Fibroblast of the aortic adventitia (primary cell): ENCODE results near the gene CARNS1. TPM values are rescaled to one million over a fixed set of nuclear protein-coding genes. Genes with fewer than 3 reads are reported as not detected.

Experiments used
- DNase-seq: peaks from one replicate; pipeline ENCODE4 v3.0.0-alpha.2; 2010; ENCODE audit warnings: low read depth
- H3K4me3 ChIP-seq: 2 replicates; pipeline ENCODE4 v1.5.1; 2011; ENCODE audit warnings: low read depth, mild to moderate bottlenecking, control low read depth, low read length, moderate library complexity
- total RNA-seq: library from RNA; depleted of rRNA; stranded (reverse); fragments of >200 nt; gene quantifications from 2 replicates; pipeline ENCODE4 v1.2.3, GENCODE V29; 2012; ENCODE audit warnings: low replicate concordance
- TF ChIP-seq, protein P1 (sequence below): IDR thresholded peaks from 2 replicates; pipeline ENCODE4 v1.5.1; 2011; ENCODE audit warnings: mild to moderate bottlenecking, low read length, control low read depth, inconsistent platforms; ENCODE audit not compliant: insufficient read depth

The CARNS1 gene
- total RNA-seq, 1 donor = 0.09 TPM

DNA sequence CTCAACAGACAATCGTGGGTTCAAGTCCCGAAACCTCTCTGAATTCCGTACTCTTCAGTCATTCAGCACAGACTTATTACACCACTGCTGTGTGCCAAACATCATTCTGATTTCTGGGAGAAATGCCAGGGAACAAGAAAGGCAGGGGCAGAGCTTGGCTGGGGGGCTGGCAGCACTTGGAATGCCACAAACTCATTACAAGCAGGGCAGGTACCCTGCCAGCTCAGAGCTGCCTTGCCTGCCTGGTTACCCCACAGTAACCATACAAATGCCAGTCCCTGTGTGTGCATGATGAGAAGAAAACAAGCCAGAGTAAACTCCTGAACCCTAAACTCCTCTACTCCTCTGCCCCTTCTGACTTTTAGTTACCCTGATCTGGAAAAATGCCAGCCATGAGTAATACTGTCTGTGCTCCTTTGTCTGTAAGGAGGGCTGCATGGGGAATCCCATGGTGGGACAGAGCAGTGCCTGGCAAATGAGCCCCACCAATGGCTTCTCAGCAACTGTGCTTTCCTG, 30.6 kb upstream of the CARNS1 start:
- peak; percentile 58 for DNase-seq
- TF ChIP-seq, protein P1, sequence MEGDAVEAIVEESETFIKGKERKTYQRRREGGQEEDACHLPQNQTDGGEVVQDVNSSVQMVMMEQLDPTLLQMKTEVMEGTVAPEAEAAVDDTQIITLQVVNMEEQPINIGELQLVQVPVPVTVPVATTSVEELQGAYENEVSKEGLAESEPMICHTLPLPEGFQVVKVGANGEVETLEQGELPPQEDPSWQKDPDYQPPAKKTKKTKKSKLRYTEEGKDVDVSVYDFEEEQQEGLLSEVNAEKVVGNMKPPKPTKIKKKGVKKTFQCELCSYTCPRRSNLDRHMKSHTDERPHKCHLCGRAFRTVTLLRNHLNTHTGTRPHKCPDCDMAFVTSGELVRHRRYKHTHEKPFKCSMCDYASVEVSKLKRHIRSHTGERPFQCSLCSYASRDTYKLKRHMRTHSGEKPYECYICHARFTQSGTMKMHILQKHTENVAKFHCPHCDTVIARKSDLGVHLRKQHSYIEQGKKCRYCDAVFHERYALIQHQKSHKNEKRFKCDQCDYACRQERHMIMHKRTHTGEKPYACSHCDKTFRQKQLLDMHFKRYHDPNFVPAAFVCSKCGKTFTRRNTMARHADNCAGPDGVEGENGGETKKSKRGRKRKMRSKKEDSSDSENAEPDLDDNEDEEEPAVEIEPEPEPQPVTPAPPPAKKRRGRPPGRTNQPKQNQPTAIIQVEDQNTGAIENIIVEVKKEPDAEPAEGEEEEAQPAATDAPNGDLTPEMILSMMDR = no peak
- no peak overlapping the region for H3K4me3 ChIP-seq

DNA sequence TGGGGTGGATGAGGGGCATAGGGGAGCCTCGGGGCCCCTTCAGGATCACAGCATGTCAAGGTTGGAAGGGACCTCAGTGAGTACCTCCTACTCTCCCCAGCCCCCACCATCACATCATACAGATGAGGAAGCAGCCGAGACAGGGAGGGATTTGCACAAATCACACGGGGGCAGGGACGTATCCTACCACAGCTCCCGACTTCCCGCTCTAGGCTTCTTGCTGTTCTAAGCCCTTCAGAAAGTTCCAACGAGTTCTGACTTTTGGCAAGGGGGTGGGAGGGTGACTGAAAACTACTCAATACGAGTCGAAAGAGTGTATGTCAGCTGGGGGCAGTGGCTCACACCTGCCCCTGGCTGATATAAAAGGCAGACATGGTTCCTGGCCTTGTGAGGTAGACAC, 28.4 kb upstream of the CARNS1 start:
- DNase-seq = no peak
- TF ChIP-seq, protein P1 = no peak
- H3K4me3 ChIP-seq = no peak overlapping the region

DNA sequence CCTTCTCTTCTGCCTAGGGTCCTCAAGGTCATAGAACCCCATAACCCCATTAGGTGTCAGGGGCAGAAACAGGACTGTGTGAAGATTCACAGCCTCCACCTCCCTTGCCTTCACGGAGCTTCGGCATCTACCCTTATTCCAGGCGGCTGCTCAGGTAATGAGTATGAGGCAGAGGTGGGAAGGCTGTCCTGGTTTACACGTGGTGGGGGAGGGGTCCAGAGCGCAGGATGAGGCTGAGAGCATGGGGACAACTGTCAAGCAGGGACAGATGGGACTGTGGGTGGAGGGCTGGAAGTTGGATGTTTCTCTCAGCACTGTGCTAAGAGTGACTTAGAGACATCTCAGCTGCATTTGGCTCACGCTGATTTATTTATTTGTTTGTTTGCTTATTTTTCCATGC, 28.0 kb upstream of the CARNS1 start:
- H3K4me3 ChIP-seq = no peak overlapping the region
- TF ChIP-seq, protein P1 = no peak
- DNase-seq = no peak

DNA sequence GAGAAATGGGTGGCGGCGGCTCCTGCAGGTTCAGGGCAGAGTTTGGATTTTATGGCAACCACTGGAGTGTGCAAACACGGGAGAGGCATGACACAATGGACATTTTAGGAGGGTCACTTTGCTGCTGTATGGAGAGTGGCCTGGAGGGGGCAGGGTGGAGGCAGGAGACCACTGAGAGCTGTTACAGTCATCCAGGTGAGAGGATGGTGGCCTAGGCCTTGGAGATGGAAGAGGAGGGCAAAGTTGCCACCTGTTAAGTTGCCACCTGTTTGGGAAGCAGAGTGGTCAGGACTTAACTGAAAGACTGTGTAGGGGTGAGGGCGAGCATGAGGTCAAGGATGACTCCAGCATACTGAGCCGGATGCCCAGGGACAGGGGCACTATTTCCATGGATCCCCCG, 26.0 kb upstream of the CARNS1 start:
- TF ChIP-seq, protein P1 = peak; percentile 67
- no peak for DNase-seq
- no peak overlapping the region for H3K4me3 ChIP-seq

DNA sequence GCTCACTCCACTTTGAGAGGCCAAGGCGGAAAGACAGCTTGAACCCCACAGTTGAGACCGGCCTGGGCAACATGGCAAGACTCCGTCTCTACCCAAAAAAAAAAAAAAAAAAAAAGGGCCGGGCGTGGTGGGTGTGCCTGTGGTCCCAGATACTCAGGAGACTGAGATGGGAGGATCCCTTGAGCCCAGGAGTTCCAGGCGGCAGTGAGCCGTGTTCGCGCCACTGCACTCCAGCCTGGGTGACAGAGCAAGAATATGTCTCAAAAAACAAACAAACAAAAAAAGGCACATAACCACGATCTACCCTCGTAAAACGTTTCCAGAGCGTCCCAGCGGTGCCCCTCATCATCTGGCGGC, 24.6 kb upstream of the CARNS1 start:
- TF ChIP-seq, protein P1 = no peak
- H3K4me3 ChIP-seq = peak overlapping the region; percentile 87
- no peak for DNase-seq

DNA sequence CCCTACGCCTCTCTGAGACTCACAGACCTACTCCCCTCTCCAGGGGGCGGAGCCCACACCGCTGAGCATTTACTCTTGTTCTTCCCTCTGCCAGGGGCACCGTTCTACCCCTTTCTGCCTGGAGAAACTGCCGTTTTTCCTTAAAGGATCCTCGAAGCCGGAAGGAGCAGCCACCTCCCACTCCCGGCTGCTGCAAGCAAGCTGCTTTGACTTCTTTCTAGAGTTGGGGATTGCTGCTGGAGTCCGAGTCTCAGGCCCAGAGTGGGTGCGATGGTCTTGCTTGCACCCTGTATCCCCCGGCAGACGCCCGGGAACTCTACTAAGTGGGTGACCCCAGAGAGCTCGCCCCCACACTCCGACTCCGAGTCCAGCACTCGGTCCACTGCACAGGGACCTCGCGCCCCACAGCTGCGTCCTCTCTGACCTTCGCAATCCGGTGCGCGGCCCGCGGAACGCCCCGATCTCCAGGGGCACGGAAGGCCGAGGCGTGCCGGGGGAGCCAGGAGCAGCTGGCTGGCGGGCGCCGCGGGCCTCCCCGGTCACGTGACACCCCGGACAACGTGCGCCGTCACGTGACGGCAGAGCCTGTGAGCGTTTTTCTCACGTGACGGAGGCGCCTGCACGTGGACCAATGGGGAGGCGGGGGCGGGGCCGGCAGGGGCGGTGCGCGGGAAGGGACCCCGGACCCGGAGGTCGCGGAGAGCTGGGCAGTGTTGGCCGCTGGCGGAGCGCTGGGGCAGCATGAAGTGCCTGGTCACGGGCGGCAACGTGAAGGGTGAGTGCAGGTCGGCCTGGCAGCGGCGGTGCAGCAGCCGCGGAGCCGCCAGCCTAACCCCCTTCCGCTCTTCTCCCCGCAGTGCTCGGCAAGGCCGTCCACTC, 23.9 kb upstream of the CARNS1 start, which contains the start of gene RAD9A:
RAD9A (plus strand) TSS at position 683 of the 879 bp plus-strand sequence; CDS start at position 742, 59 bp downstream.
- H3K4me3 ChIP-seq = peak within 1 kb of the TSS; percentile 95
- TF ChIP-seq, protein P1 = no peak
- peak; percentile 91 for DNase-seq
